H9 (cell line): ENCODE results near the gene SSNA1. TPM values are rescaled to one million over a fixed set of nuclear protein-coding genes. Genes with fewer than 3 reads are reported as not detected.

Experiments used
- DNase-seq: peaks from one replicate; pipeline ENCODE4 v3.0.0-alpha.2; 2017
- H2AFZ ChIP-seq: one replicate; pipeline ENCODE4 v1.6.1; 2013; ENCODE audit warnings: mild to moderate bottlenecking, low read length, control low read depth, moderate library complexity
- H2AK5ac ChIP-seq: 2 replicates; pipeline ENCODE4 v1.6.1; 2013; ENCODE audit warnings: low read length, control low read depth, mixed read lengths; ENCODE audit not compliant: insufficient read length
- H2BK120ac ChIP-seq: one replicate; pipeline ENCODE4 v1.6.1; 2013; ENCODE audit warnings: low read depth, mild to moderate bottlenecking, low read length, control low read depth, inconsistent platforms; ENCODE audit not compliant: poor library complexity, severe bottlenecking
- H2BK12ac ChIP-seq: 2 replicates; pipeline ENCODE4 v1.6.1; 2013; ENCODE audit warnings: low read length, control low read depth, mixed read lengths, low read depth; ENCODE audit not compliant: insufficient read length
- H2BK15ac ChIP-seq: 2 replicates; pipeline ENCODE4 v1.6.1; 2013; ENCODE audit warnings: low read depth, low read length, control low read depth
- H2BK20ac ChIP-seq: one replicate; pipeline ENCODE4 v1.6.1; 2013; ENCODE audit warnings: low read depth, mild to moderate bottlenecking, low read length, control low read depth, inconsistent platforms; ENCODE audit not compliant: poor library complexity, severe bottlenecking
- H2BK5ac ChIP-seq: 2 replicates; pipeline ENCODE4 v1.6.1; 2013; ENCODE audit warnings: low read length, control low read depth, mixed read lengths; ENCODE audit not compliant: insufficient read length
- H3K14ac ChIP-seq: 2 replicates; pipeline ENCODE4 v1.6.1; 2013; ENCODE audit warnings: low read length, control low read depth; ENCODE audit not compliant: insufficient read depth
- H3K18ac ChIP-seq: 2 replicates; pipeline ENCODE4 v1.6.1; 2013; ENCODE audit warnings: low read depth, mild to moderate bottlenecking, mixed read lengths, low read length, control low read depth; ENCODE audit not compliant: insufficient read length
- H3K23ac ChIP-seq: 2 replicates; pipeline ENCODE4 v1.6.1; 2013; ENCODE audit warnings: low read length, control low read depth, mixed read lengths, low read depth; ENCODE audit not compliant: insufficient read length
- H3K23me2 ChIP-seq: 2 replicates; pipeline ENCODE4 v1.6.1; 2013; ENCODE audit warnings: low read depth, mild to moderate bottlenecking, mixed read lengths, low read length, control low read depth; ENCODE audit not compliant: insufficient read length, poor library complexity, severe bottlenecking
- H3K27ac ChIP-seq: 2 replicates; pipeline ENCODE4 v1.5.1; 2013; ENCODE audit warnings: low read length, control low read depth, mixed read lengths, low read depth; ENCODE audit not compliant: insufficient read length
- H3K27me3 ChIP-seq: 2 replicates; pipeline ENCODE4 v1.6.1; 2013; ENCODE audit warnings: low read length, control low read depth, inconsistent platforms; ENCODE audit not compliant: insufficient read depth
- H3K4ac ChIP-seq: 2 replicates; pipeline ENCODE4 v1.6.1; 2013; ENCODE audit warnings: low read depth, mild to moderate bottlenecking, control low read depth, inconsistent platforms, low read length, moderate library complexity
- H3K4me1 ChIP-seq: 2 replicates; pipeline ENCODE4 v1.6.1; 2013; ENCODE audit warnings: low read length, control low read depth, inconsistent platforms; ENCODE audit not compliant: insufficient read depth
- H3K4me2 ChIP-seq: 2 replicates; pipeline ENCODE4 v1.6.1; 2013; ENCODE audit warnings: low read length, control low read depth, mixed read lengths; ENCODE audit not compliant: insufficient read length, insufficient read depth
- H3K56ac ChIP-seq: 2 replicates; pipeline ENCODE4 v1.6.1; 2013; ENCODE audit warnings: low read depth, mild to moderate bottlenecking, mixed read lengths, low read length, control low read depth; ENCODE audit not compliant: insufficient read length
- H3K79me1 ChIP-seq: 2 replicates; pipeline ENCODE4 v1.6.1; 2013; ENCODE audit warnings: low read depth, mild to moderate bottlenecking, moderate library complexity, low read length, control low read depth, inconsistent platforms; ENCODE audit not compliant: insufficient read depth, poor library complexity, severe bottlenecking
- H3K79me2 ChIP-seq: 2 replicates; pipeline ENCODE4 v1.6.1; 2013; ENCODE audit warnings: low read length, control low read depth, inconsistent platforms; ENCODE audit not compliant: insufficient read depth
- H3K9ac ChIP-seq: 2 replicates; pipeline ENCODE4 v1.6.1; 2013; ENCODE audit warnings: low read length, control low read depth, mixed read lengths; ENCODE audit not compliant: insufficient read length; ENCODE audit errors: extremely low read depth
- H3K9me3 ChIP-seq: one replicate; pipeline ENCODE4 v1.6.1; 2013; ENCODE audit warnings: low read depth, low read length, inconsistent platforms; ENCODE audit not compliant: control insufficient read depth
- H3T11ph ChIP-seq: one replicate; pipeline ENCODE4 v1.6.1; 2013; ENCODE audit warnings: mild to moderate bottlenecking, low read length, control low read depth, inconsistent platforms
- H4K20me1 ChIP-seq: one replicate; pipeline ENCODE4 v1.6.1; 2013; ENCODE audit not compliant: control insufficient read depth, insufficient read length, insufficient read depth
- H4K5ac ChIP-seq: 2 replicates; pipeline ENCODE4 v1.6.1; 2013; ENCODE audit warnings: low read depth, mild to moderate bottlenecking, mixed read lengths, low read length, control low read depth; ENCODE audit not compliant: insufficient read length
- H4K8ac ChIP-seq: replicated peaks from 2 replicates; pipeline ENCODE4 v1.6.1; 2013; ENCODE audit warnings: low read length, control low read depth, mixed read lengths, low read depth; ENCODE audit not compliant: insufficient read length
- H4K91ac ChIP-seq: 2 replicates; pipeline ENCODE4 v1.6.1; 2013; ENCODE audit warnings: low read depth, mild to moderate bottlenecking, moderate library complexity, mixed read lengths, low read length, control low read depth; ENCODE audit not compliant: insufficient read length
- H3K27ac Mint-ChIP-seq, 3 experiments: 2 replicates in 2 of 3; 3 replicates in 1 of 3; pipeline ENCODE4 v1.8.0; 2020 to 2021; ENCODE audit warnings: mixed read lengths in 3 of 3, mild to moderate bottlenecking in 1 of 3, moderate library complexity in 1 of 3
- H3K27me3 Mint-ChIP-seq: 2 replicates; pipeline ENCODE4 v1.8.0; 2021; ENCODE audit warnings: low read depth, mild to moderate bottlenecking, moderate library complexity, mixed read lengths
- H3K36me3 Mint-ChIP-seq, 3 experiments: 2 replicates in 2 of 3; 3 replicates in 1 of 3; pipeline ENCODE4 v1.8.0; 2020 to 2021; ENCODE audit warnings: low read depth in 3 of 3, mixed read lengths in 3 of 3; ENCODE audit not compliant: insufficient read depth in 1 of 3
- H3K4me1 Mint-ChIP-seq, 2 experiments: 2 replicates each; pipeline ENCODE4 v1.8.0; 2020; ENCODE audit warnings: mixed read lengths in 2 of 2
- H3K4me3 Mint-ChIP-seq, 2 experiments: 2 replicates in 1 of 2; 3 replicates in 1 of 2; pipeline ENCODE4 v1.8.0; 2020 to 2021; ENCODE audit warnings: mild to moderate bottlenecking in 2 of 2, mixed read lengths in 2 of 2, moderate library complexity in 1 of 2
- H3K9me3 Mint-ChIP-seq, 2 experiments: 2 replicates in 1 of 2; 3 replicates in 1 of 2; pipeline ENCODE4 v1.8.0; 2020; ENCODE audit warnings: mild to moderate bottlenecking in 2 of 2, mixed read lengths in 2 of 2, moderate library complexity in 1 of 2
- WGBS: extraction: QIAGEN DNeasy Blood & Tissue Kit; methylation state at CpG from one replicate; pipeline ENCODE4 v1.1.7; 2013; ENCODE audit warnings: missing lambda C conversion rate, low lambda C conversion rate, mixed read lengths; ENCODE audit not compliant: insufficient read length; ENCODE audit errors: extremely low coverage; 5-methylcytosine and 5-hydroxymethylcytosine counted together
- total RNA-seq: library from RNA; stranded (reverse); gene quantifications from 2 replicates; pipeline ENCODE4 v1.2.1, GENCODE V29; 2021
- TF ChIP-seq, protein P1 (sequence below): fragments of 200-600 bp; sonication (generic); conservative IDR thresholded peaks from 3 replicates; pipeline ENCODE4 v1.8.0; 2021; ENCODE audit warnings: antibody characterized with exemption, mild to moderate bottlenecking

Gene SSNA1
- total RNA-seq, 1 experiment from 2014 or later: 69.2 TPM

DNA sequence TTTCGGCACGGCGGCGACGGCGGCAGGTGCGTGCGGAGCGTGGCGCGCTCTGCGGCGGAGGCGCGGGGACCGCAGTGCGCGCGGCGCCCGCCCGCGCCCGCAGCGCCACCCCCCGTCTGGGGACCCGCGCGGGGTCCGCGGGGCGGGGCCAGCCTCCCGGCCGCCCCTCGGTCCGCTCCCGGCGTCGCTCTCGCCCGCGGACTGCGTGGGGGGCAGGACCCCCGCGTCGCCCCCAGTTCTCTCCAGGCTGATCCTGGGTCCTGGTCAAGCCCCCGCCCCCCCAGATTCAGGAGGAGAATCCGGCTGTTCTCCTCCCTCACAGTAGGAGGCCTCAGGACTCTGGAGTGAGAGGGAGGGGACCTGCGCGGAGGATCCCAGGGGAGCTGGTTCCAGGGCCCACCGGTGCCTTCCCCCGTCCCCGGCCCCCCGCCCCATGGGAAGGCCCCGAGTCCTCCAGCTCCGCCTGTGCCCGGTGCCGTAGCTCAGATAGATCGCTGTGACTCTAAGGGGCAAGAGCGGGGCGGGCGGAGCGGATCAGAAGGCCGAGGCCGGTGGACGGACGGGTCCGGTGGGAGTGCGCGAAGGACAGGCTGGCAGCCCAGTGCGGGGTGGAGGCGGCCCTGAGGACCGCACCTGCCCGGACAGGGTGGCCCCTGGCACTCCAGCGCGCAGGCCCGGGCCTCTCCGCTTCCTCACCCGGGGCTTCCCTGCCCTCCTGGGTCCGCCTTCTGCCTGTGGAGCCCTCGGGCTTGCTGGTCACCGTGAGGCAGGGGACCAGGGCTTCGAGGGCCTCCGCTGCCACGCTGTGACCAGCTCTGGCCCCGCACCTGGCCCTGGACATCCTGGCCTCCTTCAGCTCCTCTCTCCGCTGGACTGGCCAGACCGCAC lies 34.0 kb downstream of the SSNA1 start, which contains the start of gene RNF208:
Gene RNF208, minus strand, starts transcription at position 51 of the 888 bp plus-strand sequence. CDS start 1,028 bp downstream, outside the sequence.
- Histone ChIP-seq H2BK5ac (no peak within 1 kb of the TSS), H4K8ac (no peak within 1 kb of the TSS), H2AK5ac (no peak within 1 kb of the TSS), H4K20me1 (no peaks in the 10 kb centered on the region), H2BK120ac (no peak within 1 kb of the TSS), H3K4me2 (peak within 1 kb of the TSS; percentile 75), H3K4ac (no peak within 1 kb of the TSS), H3K23ac (no peak within 1 kb of the TSS), H4K5ac (no peak within 1 kb of the TSS), H3T11ph (no peak within 1 kb of the TSS), H3K56ac (no peak within 1 kb of the TSS), H2BK15ac (no peak within 1 kb of the TSS), H3K27me3 (no peaks in the 10 kb centered on the region), H3K14ac (peak within 1 kb of the TSS; percentile 74; the same call in 1 of the 2 replicates), H3K79me2 (no peaks in the 10 kb centered on the region), H3K23me2 (peaks cover 18% of the 10 kb centered on the region), H3K18ac (no peak within 1 kb of the TSS), H2BK20ac (no peak within 1 kb of the TSS), H2BK12ac (no peak within 1 kb of the TSS), H3K27ac (no peak within 1 kb of the TSS), H3K9ac (no peak within 1 kb of the TSS), H3K9me3 (no peaks in the 10 kb centered on the region), H2AFZ (no peak within 1 kb of the TSS), H4K91ac (no peak within 1 kb of the TSS), H3K79me1 (no peaks in the 10 kb centered on the region), H3K4me1 (no peaks in the 10 kb centered on the region)
- Mint-ChIP-seq H3K4me1 (peaks cover 0 to 3% of the 10 kb centered on the region in 2 experiments; a peak in 3 of 4 replicates), H3K36me3 (0 out of 7 replicates have a peak, but pooled peaks cover 0 to 2% (median 0%) of the 10 kb centered on the region in 3 experiments), H3K27ac (no peak within 1 kb of the TSS), H3K27me3 (no peaks in the 10 kb centered on the region; the same call in 1 of the 2 replicates), H3K9me3 (no peaks in the 10 kb centered on the region), H3K4me3 (peak within 1 kb of the TSS; percentile 66 to 83)
- TF ChIP-seq, protein P1, sequence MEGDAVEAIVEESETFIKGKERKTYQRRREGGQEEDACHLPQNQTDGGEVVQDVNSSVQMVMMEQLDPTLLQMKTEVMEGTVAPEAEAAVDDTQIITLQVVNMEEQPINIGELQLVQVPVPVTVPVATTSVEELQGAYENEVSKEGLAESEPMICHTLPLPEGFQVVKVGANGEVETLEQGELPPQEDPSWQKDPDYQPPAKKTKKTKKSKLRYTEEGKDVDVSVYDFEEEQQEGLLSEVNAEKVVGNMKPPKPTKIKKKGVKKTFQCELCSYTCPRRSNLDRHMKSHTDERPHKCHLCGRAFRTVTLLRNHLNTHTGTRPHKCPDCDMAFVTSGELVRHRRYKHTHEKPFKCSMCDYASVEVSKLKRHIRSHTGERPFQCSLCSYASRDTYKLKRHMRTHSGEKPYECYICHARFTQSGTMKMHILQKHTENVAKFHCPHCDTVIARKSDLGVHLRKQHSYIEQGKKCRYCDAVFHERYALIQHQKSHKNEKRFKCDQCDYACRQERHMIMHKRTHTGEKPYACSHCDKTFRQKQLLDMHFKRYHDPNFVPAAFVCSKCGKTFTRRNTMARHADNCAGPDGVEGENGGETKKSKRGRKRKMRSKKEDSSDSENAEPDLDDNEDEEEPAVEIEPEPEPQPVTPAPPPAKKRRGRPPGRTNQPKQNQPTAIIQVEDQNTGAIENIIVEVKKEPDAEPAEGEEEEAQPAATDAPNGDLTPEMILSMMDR: no peak
- peak; percentile 54 for DNase-seq
- no CpG with 5 or more reads among the region's 88 CpGs for WGBS
